Measurements from ENCODE around the gene DCP1B.
A peak's percentile ranks its signal among the peaks of the same experiment; 100 is the strongest.

Gene DCP1B

DNA sequence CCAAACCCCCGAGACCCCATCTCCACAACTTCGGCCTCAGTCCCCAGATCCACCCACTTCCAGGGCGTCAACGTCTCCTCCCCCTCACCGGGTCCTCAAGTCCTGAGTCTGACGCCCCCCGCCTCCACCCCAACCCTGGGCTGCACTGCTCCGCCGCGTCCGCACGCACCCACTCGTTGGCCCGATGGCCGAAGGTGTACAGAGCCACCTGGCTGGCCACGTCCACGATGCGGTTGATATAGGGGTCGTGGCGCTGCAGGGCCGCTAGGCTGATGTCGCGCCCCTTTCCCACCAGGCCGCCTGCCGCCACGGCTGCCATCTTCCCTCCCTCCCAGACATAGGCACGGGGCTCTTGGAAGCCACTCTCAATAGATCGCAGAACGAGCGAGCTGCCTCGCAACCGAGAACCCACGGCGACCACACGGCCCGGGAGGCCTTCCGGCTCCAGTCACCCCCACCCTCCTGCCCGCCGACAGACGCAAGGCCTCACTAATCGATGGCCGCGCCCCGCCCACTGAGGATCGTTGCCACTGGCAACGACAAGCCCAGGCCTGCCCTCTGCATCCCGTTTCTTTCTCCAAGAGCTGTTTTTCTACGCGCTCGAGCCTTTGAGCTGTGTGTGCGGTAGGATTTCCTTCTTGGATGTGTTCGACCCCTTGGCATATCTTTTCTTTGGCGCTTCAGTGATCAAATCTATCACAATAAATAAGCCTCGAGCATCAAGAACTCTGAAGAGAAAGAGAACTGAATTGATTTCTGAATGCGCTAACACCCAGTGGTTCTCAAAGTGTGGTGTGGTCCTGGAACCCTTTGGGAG, at the start of gene DCP1B:
TSS of gene DCP1B (minus strand) at position 345 of the 817 bp plus-strand sequence. CDS start at position 319, 26 bp downstream.
- no peak for TF ChIP-seq CTCF (IDR thresholded peaks at IDR 0.05; ENCODE audit: low read depth, low read length, missing control alignments)
- DNase-seq (ENCODE audit: extremely low read depth, low read depth): peak; percentile 87
- H3K4me3 ChIP-seq (replicated peaks; ENCODE audit: low read depth, low read length): peak within 1 kb of the TSS; percentile 94

DNA sequence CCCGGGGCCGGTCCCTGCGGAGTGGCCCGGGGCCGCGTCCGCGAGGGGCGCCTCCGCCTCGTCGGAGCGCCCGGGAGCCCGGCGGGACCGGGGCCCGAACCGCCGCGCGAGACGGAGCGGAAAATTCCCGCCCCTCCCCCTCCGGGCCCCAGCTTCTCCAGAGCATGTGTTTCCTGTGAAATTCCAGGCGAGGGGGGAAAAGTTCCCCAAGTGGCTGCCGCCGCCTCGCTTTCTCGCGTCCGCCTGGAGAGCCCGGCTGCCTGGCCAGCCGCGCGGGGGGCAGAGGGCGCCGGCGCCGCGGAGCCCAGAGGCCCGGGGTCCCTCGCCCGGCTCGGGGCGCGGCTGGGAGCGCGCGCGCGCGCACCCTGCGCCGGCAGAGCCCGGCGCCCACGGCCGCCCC, 49.4 kb upstream of the DCP1B start:
- H3K4me3 ChIP-seq (replicated peaks; ENCODE audit: low read depth, low read length): peak overlapping the region; percentile 89
- no peak for TF ChIP-seq CTCF (IDR thresholded peaks at IDR 0.05; ENCODE audit: low read depth, low read length, missing control alignments)
- no peak for DNase-seq (ENCODE audit: extremely low read depth, low read depth)

GRCh38 chr12:2052826-2053678, 48.8 kb upstream of the DCP1B start, which contains the start of gene CACNA1C:
Gene CACNA1C (plus strand): TSS chr12:2052987. CDS start chr12:2053563, 576 bp downstream.
- H3K4me3 ChIP-seq (replicated peaks; ENCODE audit: low read depth, low read length): peak within 1 kb of the TSS; percentile 89
- no peak for TF ChIP-seq CTCF (IDR thresholded peaks at IDR 0.05; ENCODE audit: low read depth, low read length, missing control alignments)
- DNase-seq (ENCODE audit: extremely low read depth, low read depth): no peak

GRCh38 chr12:2051700-2052621, 47.7 kb upstream of the DCP1B start:
- no peak for TF ChIP-seq CTCF (IDR thresholded peaks at IDR 0.05; ENCODE audit: low read depth, low read length, missing control alignments)
- no peak for DNase-seq (ENCODE audit: extremely low read depth, low read depth)
- peak overlapping the region; percentile 42 for H3K4me3 ChIP-seq (replicated peaks; ENCODE audit: low read depth, low read length)

GRCh38 chr12:2049604-2050540, 45.6 kb upstream of the DCP1B start:
- no peak for TF ChIP-seq CTCF (IDR thresholded peaks at IDR 0.05; ENCODE audit: low read depth, low read length, missing control alignments)
- H3K4me3 ChIP-seq (replicated peaks; ENCODE audit: low read depth, low read length): no peak overlapping the region
- DNase-seq (ENCODE audit: extremely low read depth, low read depth): no peak

All from HFF-Myc (cell line).